CD4-positive, alpha-beta T cell treated with Interleukin-21 for 1 hour (primary cell): ENCODE data around the gene ATP6V1B1.

ENCODE experiments used
- DNase-seq: peaks from one replicate; pipeline ENCODE4 v3.0.0-alpha.2; 2020

Gene ATP6V1B1

GRCh38 chr2:70928366-70928765, 7.3 kb upstream of the ATP6V1B1 start:
- no peak for DNase-seq

GRCh38 chr2:70930371-70931329, 5.0 kb upstream of the ATP6V1B1 start:
- DNase-seq, result no peak

- no peak for DNase-seq
Observed at GRCh38 chr2:70931376-70932000, 4.2 kb upstream of the ATP6V1B1 start.

- DNase-seq, result no peak
Observed at GRCh38 chr2:70932631-70933230, 3.0 kb upstream of the ATP6V1B1 start.

- DNase-seq, result no peak
Observed at GRCh38 chr2:70934981-70935380, 719 bp upstream of the ATP6V1B1 start.

- no peak for DNase-seq
Observed at GRCh38 chr2:70936165-70936978, 672 bp downstream of the ATP6V1B1 start.

- no peak for DNase-seq
Observed at GRCh38 chr2:70936979-70937811, 1.5 kb downstream of the ATP6V1B1 start.

GRCh38 chr2:70937866-70938585, 2.3 kb downstream of the ATP6V1B1 start:
- no peak for DNase-seq

- DNase-seq, result no peak
Observed at GRCh38 chr2:70938586-70938950, 2.9 kb downstream of the ATP6V1B1 start.

- no peak for DNase-seq
Observed at GRCh38 chr2:70939001-70939838, 3.5 kb downstream of the ATP6V1B1 start.

GRCh38 chr2:70939839-70940580, 4.3 kb downstream of the ATP6V1B1 start:
- DNase-seq, result no peak

GRCh38 chr2:70941186-70941585, 5.5 kb downstream of the ATP6V1B1 start:
- DNase-seq, result no peak

GRCh38 chr2:70941701-70942100, 6.0 kb downstream of the ATP6V1B1 start:
- DNase-seq, result no peak

- DNase-seq, result no peak
Observed at GRCh38 chr2:70942396-70943204, 6.9 kb downstream of the ATP6V1B1 start.

GRCh38 chr2:70943205-70943871, 7.6 kb downstream of the ATP6V1B1 start:
- DNase-seq, result no peak

GRCh38 chr2:70944111-70944690, 8.5 kb downstream of the ATP6V1B1 start:
- DNase-seq, result no peak

GRCh38 chr2:70946832-70947442, 11.2 kb downstream of the ATP6V1B1 start:
- DNase-seq, result peak; percentile 57
